Prostate gland (tissue), 2 donors: ENCODE measurements around the gene EDN2.

Experiments
- CTCF ChIP-seq, 4 experiments: fragments of 200-600 bp in 2 of 4; fragments of 450-650 bp in 2 of 4; sonication (generic) in 2 of 4; IDR thresholded peaks; 1 replicate in 3 of 4; 2 replicates in 1 of 4; pipeline ENCODE4 v1.5.1; 2016 to 2019; ENCODE audit warnings: antibody characterized with exemption in 4 of 4, mild to moderate bottlenecking in 2 of 4, moderate library complexity in 2 of 4
- POLR2A ChIP-seq: fragments of 450-650 bp; IDR thresholded peaks from one replicate; pipeline ENCODE4 v1.6.1; 2016; ENCODE audit warnings: antibody characterized with exemption, mild to moderate bottlenecking
- POLR2AphosphoS5 ChIP-seq: sonication (generic); formaldehyde crosslinking; IDR thresholded peaks from one replicate; pipeline ENCODE4 v1.6.1; 2017; ENCODE audit warnings: antibody characterized with exemption

- TF ChIP-seq CTCF (IDR thresholded peaks at IDR 0.05), result no peak
- TF ChIP-seq POLR2A, result no peak
- TF ChIP-seq POLR2AphosphoS5, result peak; percentile 89
Measured at GRCh38 chr1:41442697-41443251, 41.7 kb downstream of the EDN2 start.
